HCT116 (cell line): ENCODE measurements around the gene SLC52A3. TPM values are rescaled to one million over a fixed set of nuclear protein-coding genes. Genes with fewer than 3 reads are reported as not detected.
A peak's percentile ranks its signal among the peaks of the same experiment; 100 is the strongest.

Experiments used
- ATAC-seq: fragments of 200-7000 bp; cut with Tn5 transposase; 2 replicates; pipeline ENCODE4 v1.9.1; 2020; ENCODE audit warnings: mild to moderate bottlenecking, moderate library complexity
- BruUV-seq: library from RNA; stranded (reverse); fragments of 400-500 nt; replicated peaks from 2 replicates; lab custom pipeline; 2021; lab: Mats Ljungman, UMichigan
- CTCF ChIA-PET: fragments of 300-600 bp; sonication (Branson Sonifier 250); formaldehyde crosslinking; loops from one replicate; lab custom pipeline; 2021; ENCODE audit warnings: antibody characterized with exemption; lab: Charles Lee
- POLR2A ChIA-PET: fragments of 300-600, 350-600 bp; sonication (Branson Sonifier 250); formaldehyde crosslinking; loops from one replicate; lab custom pipeline; 2021; ENCODE audit warnings: antibody characterized with exemption; lab: Charles Lee
- RAD21 ChIA-PET, 2 experiments: fragments of 300-600 bp; sonication (Branson Sonifier 250); formaldehyde crosslinking; loops; one replicate each; lab custom pipeline; 2023; ENCODE audit warnings: low total read pairs in 2 of 2; ENCODE audit not compliant: uncharacterized antibody in 2 of 2, unreplicated experiment in 2 of 2, low non-redundant PET in 1 of 2; lab: Charles Lee
- DNase-seq: peaks from one replicate; pipeline ENCODE4 v3.0.0-alpha.2; 2010; ENCODE audit warnings: low read depth, low spot score
- H2AFZ ChIP-seq: fragments of 200-600 bp; shearing (Covaris generic), sonication (generic); 2 replicates; pipeline ENCODE4 v1.6.1; 2017; ENCODE audit warnings: low read depth, mixed run types, mixed read lengths, antibody characterized with exemption, low read length; ENCODE audit not compliant: poor library complexity, severe bottlenecking
- H3K27ac ChIP-seq: 2 replicates; pipeline ENCODE4 v1.5.1; 2012; ENCODE audit warnings: low read depth, low read length
- H3K27me3 ChIP-seq: fragments of 200-600 bp; sonication (generic); 2 replicates; pipeline ENCODE4 v1.6.1; 2016; ENCODE audit warnings: mixed run types, low read length, mixed read lengths; ENCODE audit not compliant: insufficient read depth
- H3K36me3 ChIP-seq, 2 experiments: fragments of 200-500 bp in 1 of 2; fragments of 200-600 bp in 1 of 2; sonication (Bioruptor generic) in 1 of 2; sonication (generic) in 1 of 2; 2 replicates each; pipeline versions ENCODE4 v1.5.1 to v1.6.1; 2014 to 2016; ENCODE audit warnings: low read length in 2 of 2, inconsistent platforms in 1 of 2, mixed read lengths in 1 of 2, mixed run types in 1 of 2; ENCODE audit not compliant: insufficient read depth in 2 of 2, control insufficient read depth in 1 of 2
- H3K4me1 ChIP-seq, 2 experiments: fragments of 200-600 bp in 1 of 2; sonication (generic) in 1 of 2; 2 replicates each; pipeline versions ENCODE4 v1.5.1 to v1.6.1; 2012 to 2017; ENCODE audit warnings: low read length in 2 of 2, inconsistent platforms in 1 of 2, mild to moderate bottlenecking in 1 of 2, mixed read lengths in 1 of 2, mixed run types in 1 of 2, moderate library complexity in 1 of 2; ENCODE audit not compliant: insufficient read depth in 2 of 2, control insufficient read depth in 1 of 2
- H3K4me2 ChIP-seq: fragments of 200-600 bp; sonication (generic); 2 replicates; pipeline ENCODE4 v1.6.1; 2017; ENCODE audit warnings: mixed run types, low read length, mixed read lengths
- H3K4me3 ChIP-seq, 2 experiments: fragments of 200-600 bp in 1 of 2; sonication (generic) in 1 of 2; replicated peaks in 1 of 2; 2 replicates each; pipeline ENCODE4 v1.5.1; 2011 to 2016; ENCODE audit warnings: low read length in 2 of 2, control low read depth in 1 of 2, low read depth in 1 of 2, mild to moderate bottlenecking in 1 of 2, mixed read lengths in 1 of 2, mixed run types in 1 of 2
- H3K79me2 ChIP-seq: fragments of 200-600 bp; sonication (generic); 2 replicates; pipeline ENCODE4 v1.6.1; 2017; ENCODE audit warnings: mild to moderate bottlenecking, mixed run types, low read length, moderate library complexity, mixed read lengths; ENCODE audit not compliant: insufficient read depth
- H3K9ac ChIP-seq: fragments of 200-600 bp; sonication (generic); 2 replicates; pipeline ENCODE4 v1.6.1; 2016; ENCODE audit warnings: low read length, mixed read lengths
- H3K9me2 ChIP-seq: fragments of 200-600 bp; sonication (generic), shearing (Covaris generic); 2 replicates; pipeline ENCODE4 v1.6.1; 2017; ENCODE audit warnings: mixed run types, mild to moderate bottlenecking, moderate library complexity; ENCODE audit not compliant: insufficient read depth
- H3K9me3 ChIP-seq, 2 experiments: fragments of 200-500 bp in 1 of 2; fragments of 200-600 bp in 1 of 2; sonication (Bioruptor generic) in 1 of 2; sonication (generic) in 1 of 2; 2 replicates each; pipeline ENCODE4 v1.6.1; 2014 to 2017; ENCODE audit warnings: low read length in 2 of 2, mixed read lengths in 2 of 2, inconsistent platforms in 1 of 2, low read depth in 1 of 2, mild to moderate bottlenecking in 1 of 2, mixed run types in 1 of 2, moderate library complexity in 1 of 2; ENCODE audit not compliant: control insufficient read depth in 1 of 2, insufficient read depth in 1 of 2
- H4K20me1 ChIP-seq: fragments of 200-600 bp; sonication (generic), shearing (Covaris generic); 2 replicates; pipeline ENCODE4 v1.6.1; 2017; ENCODE audit warnings: mixed run types, mild to moderate bottlenecking, moderate library complexity; ENCODE audit not compliant: insufficient read depth
- ATF3 ChIP-seq: IDR thresholded peaks from 2 replicates; pipeline ENCODE4 v1.6.1; 2012
- CEBPB ChIP-seq: IDR thresholded peaks from 2 replicates; pipeline ENCODE4 v1.6.1; 2012; ENCODE audit warnings: low read depth
- EGR1 ChIP-seq: IDR thresholded peaks from 2 replicates; pipeline ENCODE4 v1.6.1; 2012; ENCODE audit warnings: low read depth
- ELF1 ChIP-seq: IDR thresholded peaks from 2 replicates; pipeline ENCODE4 v1.6.1; 2012; ENCODE audit warnings: low read depth, borderline replicate concordance
- EZH2 ChIP-seq: fragments of 200-600 bp; sonication (generic); IDR thresholded peaks from 2 replicates; pipeline ENCODE4 v1.6.1; 2017; ENCODE audit warnings: antibody characterized with exemption, mixed run types
- EZH2phosphoT487 ChIP-seq: fragments of 200-600 bp; IDR thresholded peaks from 2 replicates; pipeline ENCODE4 v1.6.1; 2018; ENCODE audit warnings: antibody characterized with exemption, borderline replicate concordance
- REST ChIP-seq: IDR thresholded peaks from 2 replicates; pipeline ENCODE4 v1.6.1; 2012; ENCODE audit warnings: low read depth
- SP1 ChIP-seq: IDR thresholded peaks from 2 replicates; pipeline ENCODE4 v1.6.1; 2012; ENCODE audit warnings: low read depth
- SRF ChIP-seq: IDR thresholded peaks from 2 replicates; pipeline ENCODE4 v1.6.1; 2012; ENCODE audit warnings: low read depth
- YY1 ChIP-seq: IDR thresholded peaks from 2 replicates; pipeline ENCODE4 v1.6.1; 2011; ENCODE audit warnings: low read length, low read depth, moderate library complexity, mild to moderate bottlenecking; ENCODE audit not compliant: insufficient replicate concordance; ENCODE audit errors: extremely low read depth
- ZNF274 ChIP-seq: fragments of 200-500 bp; sonication (Bioruptor generic); IDR thresholded peaks from 2 replicates; pipeline ENCODE4 v1.6.1; 2014; ENCODE audit warnings: mild to moderate bottlenecking, low read depth, low read length, inconsistent platforms
- intact Hi-C: fragments of 100-400 bp; cut with micrococcal nuclease; formaldehyde crosslinking; loops from 2 replicates; pipeline ENCODE4 v1.10.0; 2022
- total RNA-seq: library from RNA; stranded (reverse); gene quantifications from one replicate; pipeline ENCODE4 v1.2.1, GENCODE V29; 2021; ENCODE audit not compliant: unreplicated experiment
- TF ChIP-seq, protein P1 (sequence below), 3 experiments: fragments of 200-600 bp in 1 of 3; sonication (generic) in 1 of 3; IDR thresholded peaks in 2 of 3; conservative IDR thresholded peaks in 1 of 3; 2 replicates each; pipeline ENCODE4 v1.5.1; 2012 to 2017; ENCODE audit warnings: low read depth in 2 of 3, low read length in 2 of 3, antibody characterized with exemption in 1 of 3, borderline replicate concordance in 1 of 3, control low read depth in 1 of 3, mild to moderate bottlenecking in 1 of 3, mixed read lengths in 1 of 3, mixed run types in 1 of 3, moderate library complexity in 1 of 3; ENCODE audit not compliant: insufficient read depth in 1 of 3

Gene SLC52A3
- total RNA-seq, 1 experiment from 2014 or later = 10.2 TPM

GRCh38 chr20:766906-767305 lies 1.4 kb downstream of the SLC52A3 start:
- H3K36me3 ChIP-seq = peaks cover 15 to 17% of the 10 kb centered on the region in 2 experiments; a peak in 2 of 4 replicates
- ATAC-seq = no peak
- ChIA-PET CTCF (no interaction called here), RAD21 (no interaction called here), POLR2A (no interaction called here)
- H4K20me1 ChIP-seq = no peaks in the 10 kb centered on the region
- intact Hi-C loops = loop anchor here (10.0 kb wide), 1 partner anchor 202 kb away; no protein-coding TSS in a partner anchor
- DNase-seq = no peak
- H3K9me2 ChIP-seq = no peaks in the 10 kb centered on the region
- H3K9me3 ChIP-seq = no peaks in the 10 kb centered on the region
- 0 out of 2 replicates have a peak overlapping the region, but pooled peaks have one; percentile 2 for H3K4me2 ChIP-seq
- H3K4me1 ChIP-seq = peaks cover 6 to 24% of the 10 kb centered on the region in 2 experiments; a peak in 2 of 4 replicates
- H2AFZ ChIP-seq = no peak overlapping the region
- H3K9ac ChIP-seq = no peak overlapping the region
- H3K79me2 ChIP-seq = no peaks in the 10 kb centered on the region
- H3K27ac ChIP-seq = no peak overlapping the region
- no peak overlapping the region for H3K4me3 ChIP-seq
- TF ChIP-seq ELF1 = no peak
- TF ChIP-seq YY1 = no peak
- TF ChIP-seq SRF = no peak
- no peak for TF ChIP-seq SP1
- no peak for TF ChIP-seq EGR1
- no peak for TF ChIP-seq ATF3
- no peak for TF ChIP-seq EZH2
- TF ChIP-seq, protein P1, sequence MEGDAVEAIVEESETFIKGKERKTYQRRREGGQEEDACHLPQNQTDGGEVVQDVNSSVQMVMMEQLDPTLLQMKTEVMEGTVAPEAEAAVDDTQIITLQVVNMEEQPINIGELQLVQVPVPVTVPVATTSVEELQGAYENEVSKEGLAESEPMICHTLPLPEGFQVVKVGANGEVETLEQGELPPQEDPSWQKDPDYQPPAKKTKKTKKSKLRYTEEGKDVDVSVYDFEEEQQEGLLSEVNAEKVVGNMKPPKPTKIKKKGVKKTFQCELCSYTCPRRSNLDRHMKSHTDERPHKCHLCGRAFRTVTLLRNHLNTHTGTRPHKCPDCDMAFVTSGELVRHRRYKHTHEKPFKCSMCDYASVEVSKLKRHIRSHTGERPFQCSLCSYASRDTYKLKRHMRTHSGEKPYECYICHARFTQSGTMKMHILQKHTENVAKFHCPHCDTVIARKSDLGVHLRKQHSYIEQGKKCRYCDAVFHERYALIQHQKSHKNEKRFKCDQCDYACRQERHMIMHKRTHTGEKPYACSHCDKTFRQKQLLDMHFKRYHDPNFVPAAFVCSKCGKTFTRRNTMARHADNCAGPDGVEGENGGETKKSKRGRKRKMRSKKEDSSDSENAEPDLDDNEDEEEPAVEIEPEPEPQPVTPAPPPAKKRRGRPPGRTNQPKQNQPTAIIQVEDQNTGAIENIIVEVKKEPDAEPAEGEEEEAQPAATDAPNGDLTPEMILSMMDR (IDR thresholded peaks at IDR 0.05 in 2 of 3, conservative IDR thresholded peaks at IDR 0.05 in 1 of 3; ENCODE audit: borderline replicate concordance in 1 of 3, insufficient read depth in 1 of 3, low read depth in 2 of 3, low read length in 2 of 3) = no peak
- TF ChIP-seq EZH2phosphoT487 = no peak
- TF ChIP-seq CEBPB = no peak
- TF ChIP-seq ZNF274 = no peak
- no peak for TF ChIP-seq REST
- no peaks in the 10 kb centered on the region for H3K27me3 ChIP-seq
- BruUV-seq = no TSS peak
